ENCODE measurements around the gene CD300E. TPM values are rescaled to one million over a fixed set of nuclear protein-coding genes. Genes with fewer than 3 reads are reported as not detected.

The CD300E gene
- total and polyA plus RNA-seq, 2 of the 4 experiments (the other 2 are of a cell fraction): not detected

GRCh38 chr17:74601944-74602572, 21.5 kb downstream of the CD300E start:
- Histone ChIP-seq H3K4me2 (ENCODE audit: low read depth, low read length) (no peak overlapping the region), H3K4me1 (ENCODE audit: control insufficient read depth, insufficient read depth, low read length) (no peaks in the 10 kb centered on the region), H2BK15ac (ENCODE audit: low read depth, low read length) (no peak overlapping the region), H4K8ac (ENCODE audit: low read depth in 2 of 2, low read length in 2 of 2) (no peak overlapping the region), H3K18ac (ENCODE audit: low read depth, low read length) (no peak overlapping the region), H3K14ac (replicated peaks; ENCODE audit: low read depth, low read length) (no peak overlapping the region), H2AK9ac (replicated peaks; ENCODE audit: low read depth, low read length, poor library complexity) (no peak overlapping the region), H3K27ac (ENCODE audit: insufficient read depth, low read length) (no peak overlapping the region), H3K9me1 (ENCODE audit: insufficient read depth, low read length) (no peaks in the 10 kb centered on the region), H2BK120ac (ENCODE audit: low read depth, low read length) (no peak overlapping the region), H3K4ac (ENCODE audit: low read depth, low read length) (no peak overlapping the region), H2AK5ac (ENCODE audit: low read depth, low read length) (no peak overlapping the region), H2BK20ac (ENCODE audit: low read depth, low read length) (no peak overlapping the region), H2AFZ (replicated peaks; ENCODE audit: low read length, poor library complexity) (no peak overlapping the region), H4K20me1 (ENCODE audit: insufficient read depth, low read length) (no peaks in the 10 kb centered on the region), H3K23ac (ENCODE audit: low read depth, low read length) (no peak overlapping the region), H3K79me1 (ENCODE audit: low read depth in 1 of 2, low read length in 2 of 2) (no peaks in the 10 kb centered on the region), H3K27me3 (ENCODE audit: control insufficient read depth, insufficient read depth, low read length) (no peaks in the 10 kb centered on the region), H4K91ac (ENCODE audit: insufficient read depth, low read depth, low read length) (no peak overlapping the region), H3K4me3 (ENCODE audit: insufficient read depth, low read depth, low read length) (no peak overlapping the region), H2BK5ac (ENCODE audit: low read depth, low read length, poor library complexity, severe bottlenecking) (no peak overlapping the region), H3K9ac (ENCODE audit: low read depth, low read length) (no peak overlapping the region), H3K56ac (ENCODE audit: extremely low read depth, insufficient read depth, low read length) (no peak overlapping the region), H3K36me3 (ENCODE audit: control insufficient read depth, insufficient read depth, low read length) (no peaks in the 10 kb centered on the region), H4K5ac (ENCODE audit: low read depth, low read length) (no peak overlapping the region), H3K9me3 (ENCODE audit: control insufficient read depth, insufficient read depth, low read length) (no peaks in the 10 kb centered on the region)
- POLR2A ChIA-PET (ENCODE audit: unreplicated experiment): no interaction called here
- 59% methylated on average over 3 of the region's 12 CpGs; no CpG with 5 or more reads in 1 of the 2 experiments for WGBS, 2 experiments (ENCODE audit: extremely low coverage in 2 of 2, insufficient read length in 1 of 2)
- TF ChIP-seq NFE2L2 (IDR thresholded peaks at IDR 0.05; ENCODE audit: low read depth, low read length) (no peak), BHLHE40 (IDR thresholded peaks at IDR 0.05; ENCODE audit: low read depth, low read length) (no peak), RAD21 (IDR thresholded peaks at IDR 0.05; ENCODE audit: low read length) (peak; percentile 45; the same call in 1 of the 2 replicates), CTCF (conservative IDR thresholded peaks at IDR 0.05; ENCODE audit: low read depth, low read length) (peak; percentile 41)
- BruUV-seq (replicated peaks): no TSS peak
- DNase-seq (peak; percentile 15), ATAC-seq (ENCODE audit: low read depth) (peak; percentile 46; the same call in 1 of the 2 replicates)
- in situ Hi-C loops (cut with MboI; ENCODE audit: low sequenced_read_pairs) (no loop called here), dilution Hi-C loops (cut with HindIII; ENCODE audit: low sequenced_read_pairs, unreplicated experiment) (no loop called here), intact Hi-C loops (cut with micrococcal nuclease) (no loop called here)
- CTCF ChIA-PET: no interaction called here
